GM04503 (cell line): ENCODE measurements around the gene SERPINB10.

ENCODE experiments used
- DNase-seq: peaks from one replicate; pipeline ENCODE4 v3.0.0-alpha.2; 2012; ENCODE audit warnings: low read depth

The SERPINB10 gene

GRCh38 chr18:63949068-63949737 is 41.4 kb downstream of the SERPINB10 start, which contains the start of gene HMSD:
TSS of gene HMSD (plus strand) at chr18:63949301. CDS start at chr18:63953456, 4,155 bp downstream.
- DNase-seq: no peak

DNA sequence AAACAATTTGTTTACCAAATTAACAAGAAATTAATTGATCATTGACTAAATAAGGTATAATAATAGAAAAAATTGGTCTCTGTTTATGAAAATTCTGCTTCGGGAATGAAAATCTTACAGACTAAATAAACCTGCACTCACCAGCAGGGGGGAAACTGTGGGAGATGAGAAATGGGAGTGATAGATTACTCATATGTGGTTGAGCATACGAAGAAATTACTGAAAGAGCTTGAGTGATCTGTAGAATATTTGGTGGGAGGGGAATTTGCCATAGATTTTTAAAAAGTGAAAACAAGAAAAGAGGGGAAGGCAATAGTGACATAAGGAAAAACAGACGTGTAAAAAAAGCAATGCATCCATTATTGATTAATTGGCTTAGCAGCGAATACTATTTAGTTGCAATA is 43.5 kb downstream of the SERPINB10 start:
- DNase-seq: no peak

DNA sequence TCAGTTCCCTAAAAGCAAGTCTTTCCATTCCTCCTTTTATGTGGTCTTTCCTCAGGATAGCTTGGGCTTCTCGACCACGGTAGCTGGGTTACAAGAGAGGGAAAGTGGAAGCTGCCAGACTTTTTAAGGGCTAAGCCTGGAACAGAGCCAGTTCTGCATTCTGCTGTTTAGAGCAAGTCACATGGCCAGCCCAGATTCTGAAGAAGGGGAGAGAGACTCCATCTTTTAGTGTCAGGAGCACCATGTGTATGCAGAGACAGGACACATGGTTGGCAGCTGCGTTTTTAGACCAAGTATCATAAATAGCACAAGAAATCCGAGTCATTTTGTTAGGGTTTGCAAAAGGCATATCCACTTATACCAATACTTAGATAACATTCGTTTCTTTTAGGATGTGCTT is 46.1 kb downstream of the SERPINB10 start:
- DNase-seq: no peak

GRCh38 chr18:63956755-63957154 is 49.0 kb downstream of the SERPINB10 start:
- no peak for DNase-seq

DNA sequence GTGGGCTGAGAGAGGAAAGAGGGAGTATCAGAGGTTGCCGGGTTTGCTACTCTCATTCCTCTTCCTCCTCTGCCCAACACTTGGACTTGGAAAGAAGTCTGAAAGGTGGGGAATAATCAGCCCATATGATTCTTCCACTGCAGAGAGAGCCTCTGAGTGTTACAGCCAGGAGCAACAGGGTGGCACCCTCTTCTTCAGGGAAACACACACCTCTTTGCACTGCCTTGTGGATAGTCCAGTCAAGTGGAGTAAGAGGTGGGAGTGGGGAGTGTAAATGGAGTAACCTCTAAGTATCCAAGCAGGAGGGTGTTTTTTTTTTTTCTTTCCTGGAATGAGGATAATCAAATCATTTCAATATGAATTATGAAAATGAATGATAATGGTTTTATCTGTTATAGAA is 53.1 kb downstream of the SERPINB10 start:
- no peak for DNase-seq

GRCh38 chr18:63961435-63961980 is 53.8 kb downstream of the SERPINB10 start:
- DNase-seq: no peak

DNA sequence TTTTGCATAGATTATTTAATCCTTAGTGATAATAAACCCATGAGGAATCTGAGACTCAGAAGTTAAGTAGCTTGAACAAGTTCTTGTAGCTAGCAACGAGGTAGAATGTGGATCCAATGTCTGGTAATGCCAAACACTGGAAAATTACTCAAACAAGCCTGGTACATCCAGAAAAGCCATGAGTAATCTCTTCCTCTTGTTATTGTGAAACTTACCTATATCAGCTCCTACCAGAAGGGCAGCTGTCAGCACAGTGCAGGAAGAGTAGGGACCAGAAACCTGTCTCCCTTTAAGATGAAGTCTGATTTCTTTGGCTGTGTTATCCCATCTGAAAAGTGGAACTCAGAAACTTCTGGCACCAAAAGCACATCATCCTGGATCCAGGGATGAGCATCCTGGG is 54.4 kb downstream of the SERPINB10 start:
- DNase-seq: no peak

- DNase-seq: no peak
Measured at GRCh38 chr18:63963615-63964256, 56.0 kb downstream of the SERPINB10 start.

- DNase-seq: no peak
Measured at GRCh38 chr18:63964908-63965307, 57.1 kb downstream of the SERPINB10 start.

DNA sequence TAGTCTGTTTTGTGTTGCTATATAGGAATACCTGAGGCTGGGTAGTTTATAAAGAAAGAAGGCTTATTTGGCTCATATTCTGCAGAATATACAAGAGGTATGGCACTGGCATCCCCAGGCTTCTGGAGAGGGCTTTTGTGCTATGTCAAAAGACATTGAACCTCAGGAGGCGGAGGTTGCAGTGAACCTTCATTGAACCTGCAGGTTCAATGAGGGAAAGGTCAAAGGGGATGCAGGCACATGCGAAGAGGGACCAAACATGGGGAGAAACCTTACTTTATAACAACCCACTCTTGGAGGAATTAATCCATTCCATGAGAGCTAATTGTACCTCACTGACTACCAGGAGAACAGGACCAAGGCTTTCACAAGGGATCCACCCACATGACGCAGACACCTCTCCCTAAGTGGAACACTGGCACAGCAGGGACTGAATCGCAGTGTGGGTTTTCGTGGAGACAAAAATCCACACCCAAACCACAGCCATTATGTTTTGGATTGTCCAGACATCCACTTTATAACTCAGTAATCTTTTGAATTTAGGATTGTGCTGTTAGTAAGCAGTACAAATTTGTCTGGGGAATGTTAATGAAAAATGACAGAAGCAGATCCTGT is 58.1 kb downstream of the SERPINB10 start:
- DNase-seq: no peak

DNA sequence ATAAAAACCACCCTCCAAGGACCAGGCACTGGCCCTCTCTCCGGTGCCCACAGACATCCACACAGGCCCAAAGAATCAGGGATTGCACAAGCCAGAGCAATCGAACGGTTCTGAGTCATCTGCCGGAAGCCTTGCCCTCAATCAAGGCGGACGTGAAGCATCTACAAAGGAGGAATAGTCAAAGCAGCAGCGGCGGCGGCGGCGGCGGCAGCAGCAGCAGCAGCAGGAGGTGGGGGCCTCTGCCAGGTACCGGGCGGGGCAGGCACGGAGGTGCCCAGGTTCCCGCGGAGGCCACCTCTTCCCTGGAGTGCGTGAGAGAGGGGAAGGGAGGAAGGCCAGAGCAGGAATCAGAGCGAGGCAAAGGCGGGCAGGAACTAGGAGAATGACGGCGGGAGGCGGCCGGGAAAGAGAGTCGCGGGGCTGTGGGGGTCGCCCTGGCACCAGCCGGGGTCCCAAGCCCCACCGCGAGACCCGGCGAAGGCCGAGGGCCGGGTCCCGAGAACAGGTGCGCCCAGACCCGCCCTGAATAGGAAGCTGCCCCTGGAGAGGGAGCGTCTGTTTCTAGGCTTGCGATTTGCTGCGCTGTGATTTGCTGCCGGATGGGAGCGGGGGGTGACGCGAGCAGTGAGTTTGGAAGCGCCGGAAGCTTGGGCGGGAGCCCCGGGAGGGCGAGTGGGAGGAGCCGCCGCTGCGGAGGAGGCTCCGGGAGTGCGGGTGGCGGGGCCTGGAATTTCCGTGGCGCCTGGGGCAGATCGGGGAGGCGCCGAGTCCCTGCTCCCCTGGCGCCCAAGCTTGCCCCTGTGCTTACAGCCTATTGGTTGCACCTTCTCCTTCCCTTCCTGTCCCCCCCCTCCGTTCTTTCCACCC is 62.4 kb downstream of the SERPINB10 start, which contains the start of gene SERPINB8:
SERPINB8 (plus strand) TSS at position 140 of the 867 bp plus-strand sequence. CDS start 8,228 bp downstream, outside the sequence.
- DNase-seq: peak; percentile 81

GRCh38 chr18:63970809-63971205 is 63.0 kb downstream of the SERPINB10 start:
- DNase-seq: no peak

GRCh38 chr18:63971320-63972001 is 63.7 kb downstream of the SERPINB10 start:
- no peak for DNase-seq

DNA sequence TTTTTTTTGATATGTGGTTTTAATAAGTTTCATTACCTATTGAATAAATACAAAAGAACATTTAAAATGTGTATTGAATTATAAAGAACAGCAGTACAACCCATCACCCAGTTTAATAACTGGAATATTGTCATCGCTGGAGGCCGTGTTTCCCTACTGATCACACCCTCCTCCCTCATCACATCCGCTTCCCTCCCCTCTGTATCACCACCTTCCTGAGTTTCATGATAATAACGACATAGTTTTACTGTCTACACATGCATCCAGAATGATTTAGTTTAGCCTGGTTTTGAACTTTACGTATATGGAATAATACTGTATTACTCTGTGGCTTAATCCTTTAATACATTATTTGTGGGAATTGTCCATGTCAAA is 64.2 kb downstream of the SERPINB10 start:
- DNase-seq: no peak

DNA sequence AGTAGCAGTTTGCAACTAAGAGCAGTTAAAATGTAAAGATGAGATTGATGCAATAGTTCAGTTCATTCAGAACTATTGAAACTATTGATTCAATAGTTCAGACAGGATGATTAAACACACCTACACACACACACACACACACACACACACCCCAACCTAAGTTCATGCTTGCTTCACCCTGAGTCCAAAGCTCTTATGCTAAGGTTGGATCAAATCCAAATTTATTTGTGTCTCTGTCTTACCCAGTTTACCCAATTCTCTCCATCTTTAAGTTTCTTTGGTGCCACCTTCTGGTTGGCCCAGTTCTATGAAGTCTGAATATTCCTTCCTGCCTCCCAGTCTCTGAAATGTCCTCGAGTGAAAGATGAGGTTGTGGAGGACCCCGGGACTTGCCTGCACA is 67.2 kb downstream of the SERPINB10 start:
- no peak for DNase-seq

- DNase-seq: no peak
Measured at GRCh38 chr18:63975628-63976027, 67.9 kb downstream of the SERPINB10 start.

DNA sequence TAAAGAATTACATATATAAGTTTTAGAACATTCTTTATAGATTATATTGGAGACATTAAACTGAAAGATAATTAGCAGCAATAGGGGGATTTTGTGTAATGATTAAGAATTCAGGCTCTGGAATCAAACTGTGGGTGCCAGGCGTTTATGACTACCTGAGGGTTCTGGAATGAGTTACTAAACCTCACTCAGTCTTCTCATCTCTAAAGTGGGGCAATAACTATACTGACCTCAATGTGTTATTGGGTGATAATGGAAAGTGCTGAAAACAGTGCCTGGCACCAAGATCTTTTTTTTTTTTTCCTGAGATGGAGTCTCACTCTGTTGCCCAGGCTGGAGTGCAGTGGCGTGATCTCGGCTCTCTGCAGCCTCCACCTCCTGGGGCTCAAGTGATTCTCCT is 69.3 kb downstream of the SERPINB10 start:
- DNase-seq: no peak

- DNase-seq: no peak
Measured at GRCh38 chr18:63979409-63979920, 71.7 kb downstream of the SERPINB10 start.

DNA sequence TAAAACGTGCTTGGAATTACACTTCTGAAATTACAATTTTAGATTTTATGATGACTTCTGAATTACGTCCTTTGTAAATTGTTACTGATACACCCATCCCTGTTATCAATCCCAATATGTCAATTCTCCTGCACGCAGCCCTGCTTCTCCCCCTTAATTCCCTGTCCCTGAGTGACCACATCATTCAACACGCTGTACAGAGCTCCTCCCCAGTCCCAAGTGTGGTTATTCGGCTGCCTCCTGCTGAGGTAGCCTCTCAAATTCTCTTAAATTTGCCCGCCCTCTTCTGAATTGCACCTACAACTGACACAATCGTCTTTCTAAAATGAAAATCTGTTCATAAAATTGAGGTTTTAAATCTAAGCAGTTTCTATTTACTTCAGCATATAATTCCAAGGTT is 72.3 kb downstream of the SERPINB10 start:
- no peak for DNase-seq

GRCh38 chr18:63980896-63981460 is 73.2 kb downstream of the SERPINB10 start:
- no peak for DNase-seq

DNA sequence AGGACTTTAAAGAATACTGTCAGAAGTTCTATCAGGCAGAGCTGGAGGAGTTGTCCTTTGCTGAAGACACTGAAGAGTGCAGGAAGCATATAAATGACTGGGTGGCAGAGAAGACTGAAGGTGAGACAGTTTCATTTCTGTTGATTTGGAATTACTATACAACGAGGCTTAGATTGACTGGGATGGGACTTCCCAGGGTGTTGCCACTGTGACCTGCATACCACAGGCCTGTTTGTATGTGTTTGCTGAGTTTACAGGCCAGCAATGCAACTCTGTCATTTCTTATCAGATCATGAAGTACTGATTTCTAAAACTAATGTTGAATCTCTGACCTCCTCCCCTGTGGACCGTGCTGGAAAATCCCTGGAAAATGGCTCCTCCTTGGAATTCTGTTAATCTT is 74.0 kb downstream of the SERPINB10 start:
- no peak for DNase-seq
